ENCODE measurements around the gene SLC4A1. TPM values are rescaled to one million over a fixed set of nuclear protein-coding genes. Genes with fewer than 3 reads are reported as not detected.
A peak's percentile ranks its signal among the peaks of the same experiment; 100 is the strongest.

The SLC4A1 gene
- total RNA-seq, 1 experiment from 2014 or later, result not detected

DNA sequence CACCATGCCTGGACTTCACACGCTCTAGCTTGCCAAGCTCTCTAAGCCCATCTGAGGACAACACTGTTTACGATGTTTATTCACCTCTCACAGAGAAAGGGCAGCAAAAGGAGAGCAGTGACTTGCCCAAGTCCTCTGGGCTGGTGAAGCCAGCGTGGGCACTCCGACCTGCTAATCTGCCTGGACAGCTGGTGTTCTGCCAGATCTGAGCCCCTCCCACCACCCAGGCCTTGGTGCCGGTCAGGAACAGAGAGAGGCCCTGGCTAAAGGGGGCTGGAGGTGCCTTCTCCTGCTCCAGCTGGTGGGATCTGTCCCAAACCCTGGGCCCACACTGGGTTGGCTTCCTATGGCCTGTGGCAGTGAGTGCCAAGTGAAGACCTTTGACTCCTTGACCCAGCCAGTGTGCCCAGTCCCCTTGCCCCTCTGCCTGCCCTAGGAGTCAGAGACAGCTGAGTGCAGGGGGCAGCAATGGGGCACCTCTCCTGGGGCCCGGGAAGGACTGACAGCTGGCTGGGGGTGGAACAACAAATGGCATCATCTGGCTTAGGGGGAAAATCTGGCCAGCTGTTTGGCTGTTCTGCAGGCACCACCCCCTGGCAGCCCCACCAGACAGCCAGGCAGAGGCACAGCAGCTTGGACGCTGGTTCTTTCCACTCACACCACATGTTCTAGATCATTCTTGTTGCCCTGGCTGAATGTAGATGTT lies 1.8 kb upstream of the SLC4A1 start:
- TF ChIP-seq EZH2phosphoT487 (IDR thresholded peaks at IDR 0.05; ENCODE audit: borderline replicate concordance, low read length), result no peak
- TF ChIP-seq, protein P1, sequence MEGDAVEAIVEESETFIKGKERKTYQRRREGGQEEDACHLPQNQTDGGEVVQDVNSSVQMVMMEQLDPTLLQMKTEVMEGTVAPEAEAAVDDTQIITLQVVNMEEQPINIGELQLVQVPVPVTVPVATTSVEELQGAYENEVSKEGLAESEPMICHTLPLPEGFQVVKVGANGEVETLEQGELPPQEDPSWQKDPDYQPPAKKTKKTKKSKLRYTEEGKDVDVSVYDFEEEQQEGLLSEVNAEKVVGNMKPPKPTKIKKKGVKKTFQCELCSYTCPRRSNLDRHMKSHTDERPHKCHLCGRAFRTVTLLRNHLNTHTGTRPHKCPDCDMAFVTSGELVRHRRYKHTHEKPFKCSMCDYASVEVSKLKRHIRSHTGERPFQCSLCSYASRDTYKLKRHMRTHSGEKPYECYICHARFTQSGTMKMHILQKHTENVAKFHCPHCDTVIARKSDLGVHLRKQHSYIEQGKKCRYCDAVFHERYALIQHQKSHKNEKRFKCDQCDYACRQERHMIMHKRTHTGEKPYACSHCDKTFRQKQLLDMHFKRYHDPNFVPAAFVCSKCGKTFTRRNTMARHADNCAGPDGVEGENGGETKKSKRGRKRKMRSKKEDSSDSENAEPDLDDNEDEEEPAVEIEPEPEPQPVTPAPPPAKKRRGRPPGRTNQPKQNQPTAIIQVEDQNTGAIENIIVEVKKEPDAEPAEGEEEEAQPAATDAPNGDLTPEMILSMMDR (conservative IDR thresholded peaks at IDR 0.05; ENCODE audit: low read depth, low read length), result no peak
- no peak for TF ChIP-seq EZH2 (IDR thresholded peaks at IDR 0.05; ENCODE audit: low read length, unreplicated experiment)
- Histone ChIP-seq H3K9ac (ENCODE audit: low read length) (no peak overlapping the region), H3K9me3 (ENCODE audit: low read length) (no peaks in the 10 kb centered on the region), H3K27me3 (ENCODE audit: low read length) (no peaks in the 10 kb centered on the region), H3K36me3 (ENCODE audit: low read depth, low read length) (no peaks in the 10 kb centered on the region), H4K20me1 (ENCODE audit: low read length) (no peaks in the 10 kb centered on the region), H2AFZ (ENCODE audit: low read length) (no peak overlapping the region), H3K4me1 (ENCODE audit: insufficient read depth, low read length) (no peaks in the 10 kb centered on the region), H3K4me3 (ENCODE audit: low read length) (no peak overlapping the region), H3K79me2 (ENCODE audit: low read length) (no peaks in the 10 kb centered on the region), H3K27ac (ENCODE audit: low read length) (no peak overlapping the region), H3K9me2 (replicated peaks; ENCODE audit: low read length) (no peaks in the 10 kb centered on the region), H3F3A (ENCODE audit: low read length, unreplicated experiment) (no peaks in the 10 kb centered on the region), H3K4me2 (ENCODE audit: low read length) (no peak overlapping the region)
- 0 out of 2 replicates have a peak, but pooled peaks have one; percentile 16 for ATAC-seq
- intact Hi-C loops (cut with micrococcal nuclease), result no loop called here
- DNase-seq, result no peak
- no TSS peak for BruUV-seq (replicated peaks)
- ChIA-PET CTCF (no interaction called here), POLR2A (ENCODE audit: unreplicated experiment) (no interaction called here)

DNA sequence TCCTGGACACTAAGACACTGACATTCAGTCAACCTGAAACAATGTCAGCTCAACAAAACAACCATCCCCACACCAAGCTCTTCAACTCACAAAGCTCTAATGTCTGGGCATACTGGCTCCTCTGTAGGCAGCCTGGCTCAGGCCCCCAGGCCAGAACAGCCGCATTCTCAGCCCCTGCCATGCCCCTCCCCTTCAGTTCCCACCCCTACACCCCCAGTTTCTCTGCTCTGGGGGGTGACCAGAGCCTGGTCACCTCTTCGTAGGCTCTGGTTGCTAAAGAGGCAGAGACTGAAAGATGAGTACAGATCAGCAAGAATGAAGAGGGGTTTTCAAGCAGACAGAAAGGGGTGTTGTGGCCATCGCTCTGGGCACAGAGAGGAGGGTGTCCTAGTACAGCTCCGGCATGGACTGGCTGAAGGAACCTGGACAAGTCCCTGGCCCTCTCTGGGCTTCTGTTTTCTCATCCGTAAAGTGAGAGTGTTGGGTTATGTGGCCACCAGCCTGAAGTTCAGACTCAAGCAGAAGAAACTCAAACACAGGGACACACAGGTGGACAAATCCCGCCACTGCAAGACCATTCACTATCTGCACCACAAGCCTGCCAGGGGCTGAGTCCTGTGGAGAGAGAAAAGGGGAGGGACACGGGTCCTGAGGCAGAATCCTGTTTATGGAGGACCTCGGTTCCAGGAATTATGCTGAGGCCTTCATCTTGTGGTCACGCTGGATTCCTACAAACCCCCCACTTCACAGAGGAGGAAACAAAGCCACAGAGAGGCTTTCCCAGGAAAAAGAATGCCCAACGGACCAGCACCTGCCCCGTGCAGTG lies 987 bp upstream of the SLC4A1 start:
- Histone ChIP-seq H3K79me2 (ENCODE audit: low read length) (no peaks in the 10 kb centered on the region), H4K20me1 (ENCODE audit: low read length) (no peaks in the 10 kb centered on the region), H3K27ac (ENCODE audit: low read length) (no peak overlapping the region), H3K4me3 (ENCODE audit: low read length) (no peak overlapping the region), H3K9me3 (ENCODE audit: low read length) (no peaks in the 10 kb centered on the region), H3K9ac (ENCODE audit: low read length) (no peak overlapping the region), H3K4me2 (ENCODE audit: low read length) (no peak overlapping the region), H3K27me3 (ENCODE audit: low read length) (no peaks in the 10 kb centered on the region), H3F3A (ENCODE audit: low read length, unreplicated experiment) (no peaks in the 10 kb centered on the region), H2AFZ (ENCODE audit: low read length) (no peak overlapping the region), H3K9me2 (replicated peaks; ENCODE audit: low read length) (no peaks in the 10 kb centered on the region), H3K4me1 (ENCODE audit: insufficient read depth, low read length) (no peaks in the 10 kb centered on the region), H3K36me3 (ENCODE audit: low read depth, low read length) (no peaks in the 10 kb centered on the region)
- ATAC-seq (no peak), DNase-seq (no peak)
- no TSS peak for BruUV-seq (replicated peaks)
- intact Hi-C loops (cut with micrococcal nuclease), result no loop called here
- ChIA-PET CTCF (no interaction called here), POLR2A (ENCODE audit: unreplicated experiment) (no interaction called here)
- TF ChIP-seq, protein P1 (conservative IDR thresholded peaks at IDR 0.05; ENCODE audit: low read depth, low read length), result no peak
- TF ChIP-seq EZH2phosphoT487 (IDR thresholded peaks at IDR 0.05; ENCODE audit: borderline replicate concordance, low read length) (no peak), EZH2 (IDR thresholded peaks at IDR 0.05; ENCODE audit: low read length, unreplicated experiment) (no peak)

DNA sequence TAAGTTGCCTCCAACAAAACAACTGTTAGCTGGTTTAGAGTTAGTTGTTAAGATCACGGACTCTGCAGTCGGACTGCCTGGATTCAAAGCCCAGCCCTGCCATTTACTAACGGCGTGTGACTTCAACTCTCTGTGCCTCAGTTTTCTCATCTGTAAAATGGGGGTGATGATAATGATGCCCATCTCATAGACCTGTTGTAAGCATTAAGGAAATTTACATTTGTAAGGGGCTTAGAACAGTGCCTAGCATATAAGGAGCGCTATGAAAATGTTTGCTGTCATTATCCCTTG lies 825 bp downstream of the SLC4A1 start:
- DNase-seq, result no peak
- CTCF ChIA-PET, result no interaction called here
- POLR2A ChIA-PET (ENCODE audit: unreplicated experiment), result no interaction called here

More for the DNA sequence above, 825 bp downstream of the SLC4A1 start:
- Histone ChIP-seq H3K9me3 (ENCODE audit: low read length) (no peaks in the 10 kb centered on the region), H3K27ac (ENCODE audit: low read length) (no peak overlapping the region), H3F3A (ENCODE audit: low read length, unreplicated experiment) (no peaks in the 10 kb centered on the region), H4K20me1 (ENCODE audit: low read length) (no peaks in the 10 kb centered on the region), H3K79me2 (ENCODE audit: low read length) (no peaks in the 10 kb centered on the region), H3K36me3 (ENCODE audit: low read depth, low read length) (no peaks in the 10 kb centered on the region), H3K4me2 (ENCODE audit: low read length) (no peak overlapping the region), H3K4me3 (ENCODE audit: low read length) (no peak overlapping the region), H2AFZ (ENCODE audit: low read length) (no peak overlapping the region), H3K27me3 (ENCODE audit: low read length) (no peaks in the 10 kb centered on the region), H3K4me1 (ENCODE audit: insufficient read depth, low read length) (no peaks in the 10 kb centered on the region), H3K9ac (ENCODE audit: low read length) (no peak overlapping the region), H3K9me2 (replicated peaks; ENCODE audit: low read length) (no peaks in the 10 kb centered on the region)
- intact Hi-C loops (cut with micrococcal nuclease), result no loop called here
- no TSS peak for BruUV-seq (replicated peaks)
- no peak for ATAC-seq
- TF ChIP-seq EZH2 (IDR thresholded peaks at IDR 0.05; ENCODE audit: low read length, unreplicated experiment) (no peak), EZH2phosphoT487 (IDR thresholded peaks at IDR 0.05; ENCODE audit: borderline replicate concordance, low read length) (no peak)
- TF ChIP-seq, protein P1 (conservative IDR thresholded peaks at IDR 0.05; ENCODE audit: low read depth, low read length), result no peak

Measured in PC-3 (cell line).